NB4 (cell line): ENCODE results near the gene CHST13.

ENCODE experiments used
- DNase-seq: peaks from one replicate; pipeline ENCODE4 v3.0.0; 2010; ENCODE audit warnings: low read depth
- H3K4me3 ChIP-seq: one replicate; pipeline ENCODE4 v1.5.1; 2011; ENCODE audit warnings: mild to moderate bottlenecking, low read depth, low read length, moderate library complexity
- MYC ChIP-seq: IDR thresholded peaks from 2 replicates; pipeline ENCODE4 v1.6.1; 2011; ENCODE audit warnings: low read depth, low read length
- POLR2A ChIP-seq: IDR thresholded peaks from 2 replicates; pipeline ENCODE4 v1.6.1; 2011; ENCODE audit warnings: mild to moderate bottlenecking; ENCODE audit not compliant: insufficient read length; ENCODE audit errors: extremely low read depth
- TF ChIP-seq, protein P1 (sequence below): IDR thresholded peaks from one replicate; pipeline ENCODE4 v1.5.1; 2012; ENCODE audit warnings: low read depth, low read length
- TF ChIP-seq, protein P2 (sequence below): IDR thresholded peaks from 2 replicates; pipeline ENCODE4 v1.6.1; 2011; ENCODE audit warnings: low read depth, low read length

CHST13 gene

DNA sequence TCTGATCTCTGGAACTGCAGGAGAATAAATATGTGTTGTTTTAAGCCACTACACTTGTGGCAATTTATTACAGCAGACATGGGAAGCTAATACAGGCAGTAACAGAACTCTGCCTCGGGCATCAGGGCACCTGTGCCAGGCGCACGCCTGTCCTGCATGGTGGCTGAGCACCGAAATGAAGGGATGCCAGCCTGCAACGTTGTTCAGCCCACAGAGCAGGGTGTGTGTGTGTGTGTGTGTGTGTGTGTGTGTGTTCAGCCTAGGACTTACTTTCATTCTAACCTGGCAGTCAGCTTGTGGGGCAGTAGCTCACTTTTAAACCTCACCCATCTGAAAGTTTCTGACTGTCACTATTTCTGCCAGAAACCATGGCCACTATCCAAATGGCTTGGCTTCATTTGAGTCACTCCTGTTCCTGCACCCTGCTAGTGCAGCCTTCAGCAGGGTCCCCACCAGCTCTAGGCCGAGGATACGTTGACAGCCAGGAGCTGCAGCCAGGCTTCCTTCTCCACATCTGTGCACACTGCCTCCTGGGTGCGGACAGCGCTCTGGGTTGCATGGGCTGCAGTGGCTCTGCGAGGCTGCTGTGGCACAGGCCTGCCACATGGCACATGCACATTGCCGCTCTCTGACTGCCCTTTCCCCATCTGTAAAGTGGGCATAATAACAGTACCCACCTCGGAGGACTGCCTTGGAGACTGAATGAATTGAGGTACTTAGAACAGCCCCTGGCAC is 10.9 kb upstream of the CHST13 start:
- no peak for DNase-seq
- TF ChIP-seq, protein P1, sequence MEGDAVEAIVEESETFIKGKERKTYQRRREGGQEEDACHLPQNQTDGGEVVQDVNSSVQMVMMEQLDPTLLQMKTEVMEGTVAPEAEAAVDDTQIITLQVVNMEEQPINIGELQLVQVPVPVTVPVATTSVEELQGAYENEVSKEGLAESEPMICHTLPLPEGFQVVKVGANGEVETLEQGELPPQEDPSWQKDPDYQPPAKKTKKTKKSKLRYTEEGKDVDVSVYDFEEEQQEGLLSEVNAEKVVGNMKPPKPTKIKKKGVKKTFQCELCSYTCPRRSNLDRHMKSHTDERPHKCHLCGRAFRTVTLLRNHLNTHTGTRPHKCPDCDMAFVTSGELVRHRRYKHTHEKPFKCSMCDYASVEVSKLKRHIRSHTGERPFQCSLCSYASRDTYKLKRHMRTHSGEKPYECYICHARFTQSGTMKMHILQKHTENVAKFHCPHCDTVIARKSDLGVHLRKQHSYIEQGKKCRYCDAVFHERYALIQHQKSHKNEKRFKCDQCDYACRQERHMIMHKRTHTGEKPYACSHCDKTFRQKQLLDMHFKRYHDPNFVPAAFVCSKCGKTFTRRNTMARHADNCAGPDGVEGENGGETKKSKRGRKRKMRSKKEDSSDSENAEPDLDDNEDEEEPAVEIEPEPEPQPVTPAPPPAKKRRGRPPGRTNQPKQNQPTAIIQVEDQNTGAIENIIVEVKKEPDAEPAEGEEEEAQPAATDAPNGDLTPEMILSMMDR: no peak
- TF ChIP-seq, protein P2, sequence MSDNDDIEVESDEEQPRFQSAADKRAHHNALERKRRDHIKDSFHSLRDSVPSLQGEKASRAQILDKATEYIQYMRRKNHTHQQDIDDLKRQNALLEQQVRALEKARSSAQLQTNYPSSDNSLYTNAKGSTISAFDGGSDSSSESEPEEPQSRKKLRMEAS: no peak
- no peak for TF ChIP-seq POLR2A
- TF ChIP-seq MYC: no peak

DNA sequence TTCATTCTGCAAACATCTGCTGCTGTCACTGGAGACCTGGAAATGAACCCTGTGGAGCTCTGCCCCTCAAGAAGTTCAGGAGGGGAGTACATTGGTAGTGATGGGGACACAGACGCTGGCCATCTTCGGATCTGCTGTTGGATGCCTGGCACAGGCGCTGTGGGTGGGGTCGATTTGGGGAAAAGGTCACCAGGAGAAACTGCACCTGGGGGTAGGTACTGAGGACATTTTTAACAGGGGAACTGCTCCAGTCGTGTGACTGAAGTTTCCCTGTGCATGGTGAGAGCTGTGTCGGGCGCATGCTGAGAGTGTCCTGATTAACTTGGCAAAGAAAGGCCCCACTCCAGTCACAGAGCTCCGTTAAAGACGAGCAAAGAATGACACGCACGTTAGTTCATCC is 9.8 kb upstream of the CHST13 start:
- TF ChIP-seq, protein P2: no peak
- no peak for TF ChIP-seq MYC
- TF ChIP-seq POLR2A: no peak
- TF ChIP-seq, protein P1: no peak
- DNase-seq: no peak
- no peak overlapping the region for H3K4me3 ChIP-seq

More for the DNA sequence above, 10.9 kb upstream of the CHST13 start:
- no peak overlapping the region for H3K4me3 ChIP-seq

DNA sequence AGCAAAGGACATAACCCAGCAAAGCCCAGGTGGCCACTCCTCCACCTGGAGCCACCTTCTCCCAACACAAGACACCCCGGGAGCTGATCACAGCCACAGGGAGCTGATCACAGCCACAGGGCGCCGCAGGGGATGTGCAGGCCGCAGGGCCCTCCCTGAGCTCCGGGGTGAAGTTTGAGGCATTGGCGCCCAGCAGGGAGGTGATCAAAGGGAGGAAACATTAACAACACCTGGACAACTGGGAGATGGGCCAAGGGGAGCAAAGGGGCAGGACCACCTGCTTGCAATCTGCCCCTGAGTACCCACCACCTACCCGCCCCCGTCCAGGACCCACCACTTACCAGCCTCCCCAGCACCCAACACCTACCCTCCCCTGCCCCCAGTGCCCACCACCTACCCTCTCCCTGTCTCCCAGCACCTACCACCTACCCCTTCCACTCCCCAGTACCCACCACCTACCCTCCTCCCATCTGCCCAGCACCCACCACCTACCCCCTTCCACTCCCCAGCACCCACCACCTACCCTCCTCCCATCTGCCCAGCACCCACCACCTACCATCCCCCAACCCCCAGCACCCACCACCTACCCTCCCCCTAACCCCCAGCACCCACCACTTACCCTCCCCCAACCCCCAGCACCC is 8.8 kb upstream of the CHST13 start:
- DNase-seq: no peak
- TF ChIP-seq, protein P1: no peak
- no peak for TF ChIP-seq MYC
- H3K4me3 ChIP-seq: no peak overlapping the region

DNA sequence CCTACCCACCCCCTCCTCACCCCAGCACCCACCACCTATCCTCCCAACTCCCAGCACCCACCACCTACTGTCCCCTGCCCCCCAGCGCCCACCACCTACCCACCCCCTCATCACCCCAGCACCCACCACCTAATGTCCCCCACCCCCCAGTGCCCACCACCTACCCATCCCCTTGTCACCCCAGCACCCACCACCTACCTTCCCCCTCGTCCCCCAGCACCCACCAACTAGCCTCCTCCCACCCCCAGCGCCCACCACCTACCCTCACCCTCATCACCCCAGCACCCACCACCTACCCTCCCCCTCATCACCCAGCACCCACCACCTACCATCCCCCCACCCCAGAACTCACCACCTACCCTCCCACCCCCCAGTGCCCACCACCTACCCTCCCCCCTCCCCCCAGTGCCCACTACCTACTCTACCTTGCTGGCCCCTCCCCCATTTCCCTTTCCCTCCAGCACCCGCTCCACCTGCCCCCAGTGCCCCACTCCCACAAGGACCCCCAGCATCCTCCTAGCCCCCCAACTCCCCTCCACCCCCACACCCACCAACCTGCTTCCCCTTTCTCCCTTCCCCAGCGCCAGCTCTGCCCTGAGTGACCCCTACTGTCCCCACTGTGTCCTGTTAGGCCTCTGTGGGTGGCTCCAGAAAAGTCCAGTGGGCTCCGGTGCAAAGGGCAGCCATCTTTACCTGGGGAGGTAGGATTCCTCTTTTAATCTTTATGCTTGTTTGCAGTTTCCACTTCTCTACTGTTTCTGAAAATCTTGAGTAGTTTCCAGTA is 7.6 kb upstream of the CHST13 start:
- H3K4me3 ChIP-seq: no peak overlapping the region
- TF ChIP-seq, protein P2: no peak
- TF ChIP-seq POLR2A (no peak), MYC (no peak)
- TF ChIP-seq, protein P1: no peak
- no peak for DNase-seq

DNA sequence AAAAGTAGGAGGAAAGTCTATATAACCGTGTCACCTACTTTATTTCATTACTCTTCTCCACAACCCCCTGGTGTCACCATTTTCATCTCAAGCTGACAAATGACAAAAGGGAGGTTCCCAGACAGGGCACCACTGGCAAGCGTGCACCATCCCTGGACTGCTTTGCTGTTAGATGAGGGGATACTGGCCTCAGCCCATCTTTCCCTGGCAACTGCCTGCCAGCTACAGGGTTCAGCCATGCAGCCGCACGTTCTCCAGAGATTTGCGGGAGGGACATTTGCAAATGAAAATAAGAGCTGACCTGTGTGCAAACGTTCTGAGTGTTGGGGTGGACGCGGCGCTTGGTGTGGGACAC is 7.0 kb upstream of the CHST13 start:
- TF ChIP-seq POLR2A: no peak
- TF ChIP-seq, protein P2: no peak
- TF ChIP-seq, protein P1: no peak
- TF ChIP-seq MYC: no peak
- H3K4me3 ChIP-seq: no peak overlapping the region
- no peak for DNase-seq
